ENCODE measurements around the gene CARHSP1. TPM values are rescaled to one million over a fixed set of nuclear protein-coding genes. Genes with fewer than 3 reads are reported as not detected.
A peak's percentile ranks its signal among the peaks of the same experiment; 100 is the strongest.

CARHSP1 gene
- total and polyA plus RNA-seq, 2 of the 8 experiments (the other 6 are each of a cell fraction or from before 2014, with no cell fraction given) = 292 to 300 TPM

- no peak overlapping the region for H3K18ac ChIP-seq (ENCODE audit: extremely low read depth, low read length)
- H4K20me1 ChIP-seq (replicated peaks in 1 of 2; ENCODE audit: control insufficient read depth in 1 of 2, insufficient read depth in 2 of 2, low read length in 2 of 2) = peaks cover 20 to 27% of the 10 kb centered on the region in 2 experiments
- peaks cover 0 to 17% of the 10 kb centered on the region in 2 experiments; a peak in 2 of 4 replicates for H3K79me2 ChIP-seq (ENCODE audit: control insufficient read depth in 1 of 2, insufficient read depth in 2 of 2, low read length in 2 of 2)
- H2BK5ac ChIP-seq (ENCODE audit: low read depth, low read length) = no peak overlapping the region
- no peaks in the 10 kb centered on the region for H3K23me2 ChIP-seq (ENCODE audit: low read depth, low read length)
- no peak for DNase-seq (ENCODE audit: low read depth in 1 of 2, low spot score in 2 of 2)
- ChIA-PET CTCF (ENCODE audit: partially characterized antibody) (interaction anchor here (0.6 to 8.8 kb wide), 9 partner anchors 13 to 191 kb away, joined by 3 to 90 read pairs (median 3); partner anchors contain the start of gene CARHSP1), POLR2A (ENCODE audit: partially characterized antibody) (interaction anchor here (0.9 to 24.4 kb wide), 7 partner anchors 12 to 189 kb away, joined by 3 to 456 read pairs (median 3); partner anchors contain the start of genes CARHSP1 and LITAFD)
- H3K79me1 ChIP-seq (ENCODE audit: low read depth, low read length) = peaks cover 17% of the 10 kb centered on the region
- no peak overlapping the region for H2BK15ac ChIP-seq (ENCODE audit: low read length)
- no peak overlapping the region for H2BK120ac ChIP-seq (replicated peaks; ENCODE audit: low read depth, low read length)
- H4K5ac ChIP-seq (ENCODE audit: insufficient read length, low read depth, low read length) = no peak overlapping the region
- H2BK20ac ChIP-seq (ENCODE audit: low read length) = no peak overlapping the region
- no peaks in the 10 kb centered on the region for H3K27me3 ChIP-seq (replicated peaks in 1 of 4; ENCODE audit: control insufficient read depth in 3 of 4, extremely low read depth in 1 of 4, insufficient read depth in 3 of 4, low read length in 3 of 4)
- H3K4me3 ChIP-seq (ENCODE audit: extremely low read depth in 1 of 4, insufficient read depth in 2 of 4, low read depth in 3 of 4, low read length in 4 of 4) = no peak overlapping the region
- H3K9ac ChIP-seq (replicated peaks in 1 of 4; ENCODE audit: extremely low read depth in 1 of 4, low read depth in 3 of 4, low read length in 3 of 4) = no peak overlapping the region
- H2BK12ac ChIP-seq (ENCODE audit: low read depth, low read length) = no peak overlapping the region
- H3K56ac ChIP-seq (replicated peaks; ENCODE audit: insufficient read length, low read depth, low read length) = no peak overlapping the region
- H3K4me2 ChIP-seq (ENCODE audit: insufficient read depth in 1 of 2, low read depth in 2 of 2, low read length in 2 of 2) = no peak overlapping the region
- H3K36me3 ChIP-seq (ENCODE audit: control insufficient read depth in 2 of 4, insufficient read depth in 4 of 4, low read length in 3 of 4) = peaks cover 35 to 91% (median 49%) of the 10 kb centered on the region in 4 experiments
- H3K4ac ChIP-seq (replicated peaks; ENCODE audit: insufficient read length, low read depth, low read length) = no peak overlapping the region
- no peak overlapping the region for H3K23ac ChIP-seq (ENCODE audit: insufficient read length)
- peaks cover 0 to 20% (median 6%) of the 10 kb centered on the region in 4 experiments; a peak in 6 of 7 replicates for H3K4me1 ChIP-seq (replicated peaks in 1 of 4; ENCODE audit: control insufficient read depth in 3 of 4, insufficient read depth in 4 of 4, low read length in 3 of 4)
- WGBS, 2 experiments (ENCODE audit: extremely low coverage in 1 of 2, insufficient coverage in 1 of 2, insufficient read length in 1 of 2, insufficient replicate concordance in 2 of 2, low coverage in 1 of 2, low lambda C conversion rate in 2 of 2, missing lambda C conversion rate in 1 of 2) = 93% methylated on average over 9 of the region's 9 CpGs; no CpG with 5 or more reads in 1 of the 2 experiments
- H2AFZ ChIP-seq (ENCODE audit: low read length) = no peak overlapping the region
- TF ChIP-seq EP300 (IDR thresholded peaks at IDR 0.05; ENCODE audit: borderline replicate concordance in 1 of 2, low read depth in 2 of 2, low read length in 2 of 2) = no peak
- peak; percentile 19 to 40; a peak in 1 of 3 replicates for TF ChIP-seq POLR2A (IDR thresholded peaks at IDR 0.05; ENCODE audit: control extremely low read depth in 1 of 2, low read depth in 2 of 2, low read length in 2 of 2)
- TF ChIP-seq POLR2AphosphoS5 (IDR thresholded peaks at IDR 0.05; ENCODE audit: low read depth, low read length) = no peak; the same call in none of the 2 replicates
- no peak for FAIRE-seq
- H2AK5ac ChIP-seq (ENCODE audit: low read depth, low read length) = no peak overlapping the region
- no peak overlapping the region for H3K27ac ChIP-seq (ENCODE audit: low read depth, low read length)
- H4K91ac ChIP-seq (replicated peaks; ENCODE audit: insufficient read length, low read length) = no peak overlapping the region
- no peak overlapping the region for H4K8ac ChIP-seq (ENCODE audit: extremely low read depth, insufficient read depth, low read length)
- H3K9me3 ChIP-seq (ENCODE audit: insufficient read depth in 2 of 2, low read depth in 1 of 2, low read length in 1 of 2) = no peaks in the 10 kb centered on the region
- no peak overlapping the region for H3K14ac ChIP-seq (ENCODE audit: insufficient read length)
Observed at GRCh38 chr16:8854298-8854948, 14.4 kb downstream of the CARHSP1 start.
